SK-N-SH treated with all-trans-retinoic acid at 6 μM for 48 hours (cell line): ENCODE results near the gene FAM72B.
"Not testable (repeated sequence)": the region's sequence is repeated elsewhere in the genome, so short reads cannot be mapped to it uniquely, and the experiment has no call there.

Experiments
- ARNTL ChIP-seq: fragments of 450-650 bp; formaldehyde crosslinking; IDR thresholded peaks from 2 replicates; pipeline ENCODE4 v1.5.0; 2020; ENCODE audit warnings: low read depth, mild to moderate bottlenecking, moderate library complexity, borderline replicate concordance
- OSR1 ChIP-seq: fragments of 250-450 bp; sonication (Bioruptor Pico); IDR thresholded peaks from 2 replicates; pipeline ENCODE4 v1.8.0; 2022; ENCODE audit warnings: moderate library complexity, mild to moderate bottlenecking, inconsistent platforms
- SNAI2 ChIP-seq: fragments of 250-450 bp; sonication (Bioruptor Pico); IDR thresholded peaks from 2 replicates; pipeline ENCODE4 v1.5.0; 2020; ENCODE audit warnings: mild to moderate bottlenecking, moderate library complexity
- ZFP3 ChIP-seq: fragments of 250-450 bp; sonication (Bioruptor Pico); IDR thresholded peaks from 2 replicates; pipeline ENCODE4 v1.5.0; 2020; ENCODE audit warnings: mild to moderate bottlenecking, moderate library complexity
- TF ChIP-seq, protein P1 (sequence below): fragments of 250-450 bp; sonication (Bioruptor Pico); IDR thresholded peaks from 2 replicates; pipeline ENCODE4 v1.5.1; 2021; ENCODE audit warnings: mild to moderate bottlenecking, moderate library complexity

DNA sequence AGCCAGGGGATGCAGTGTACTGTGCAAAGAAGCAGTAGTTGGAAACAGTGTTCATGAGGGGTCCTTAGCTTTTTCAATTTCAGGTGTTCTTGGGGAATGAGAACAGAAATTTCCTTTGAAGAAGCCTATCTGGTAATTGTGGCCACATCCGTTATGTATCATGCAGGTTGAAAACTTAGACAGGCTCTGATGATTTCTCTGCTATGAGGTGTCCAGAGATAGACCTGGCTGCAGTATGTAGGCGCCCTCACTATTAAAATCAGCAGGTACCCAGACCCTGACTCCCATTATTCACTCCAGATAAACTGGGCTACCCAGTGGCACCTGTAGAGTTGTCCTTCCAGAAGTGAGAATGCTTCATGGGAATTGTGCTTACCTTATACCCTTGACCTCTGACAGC is 8.4 kb upstream of the FAM72B start:
- TF ChIP-seq, protein P1, sequence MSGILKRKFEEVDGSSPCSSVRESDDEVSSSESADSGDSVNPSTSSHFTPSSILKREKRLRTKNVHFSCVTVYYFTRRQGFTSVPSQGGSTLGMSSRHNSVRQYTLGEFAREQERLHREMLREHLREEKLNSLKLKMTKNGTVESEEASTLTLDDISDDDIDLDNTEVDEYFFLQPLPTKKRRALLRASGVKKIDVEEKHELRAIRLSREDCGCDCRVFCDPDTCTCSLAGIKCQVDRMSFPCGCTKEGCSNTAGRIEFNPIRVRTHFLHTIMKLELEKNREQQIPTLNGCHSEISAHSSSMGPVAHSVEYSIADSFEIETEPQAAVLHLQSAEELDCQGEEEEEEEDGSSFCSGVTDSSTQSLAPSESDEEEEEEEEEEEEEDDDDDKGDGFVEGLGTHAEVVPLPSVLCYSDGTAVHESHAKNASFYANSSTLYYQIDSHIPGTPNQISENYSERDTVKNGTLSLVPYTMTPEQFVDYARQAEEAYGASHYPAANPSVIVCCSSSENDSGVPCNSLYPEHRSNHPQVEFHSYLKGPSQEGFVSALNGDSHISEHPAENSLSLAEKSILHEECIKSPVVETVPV (CRISPR knock-in tag), result not testable (repeated sequence)
- not testable (repeated sequence) for TF ChIP-seq ARNTL (CRISPR knock-in tag); ZFP3; SNAI2 (CRISPR knock-in tag); OSR1 (CRISPR knock-in tag)
